OCI-LY3 (cell line): ENCODE data around the gene PLEKHA4.

Source experiments
- EZH2phosphoT487 ChIP-seq: fragments of 200-600 bp; shearing (Covaris generic); IDR thresholded peaks from 2 replicates; pipeline ENCODE4 v1.6.1; 2018; ENCODE audit warnings: antibody characterized with exemption, mixed run types, low read depth
- TF ChIP-seq, protein P1 (sequence below): fragments of 200-600, 300-600 bp; sonication (generic); IDR thresholded peaks from 2 replicates; pipeline ENCODE4 v1.5.1; 2014; ENCODE audit warnings: antibody characterized with exemption, low read length, low read depth

DNA sequence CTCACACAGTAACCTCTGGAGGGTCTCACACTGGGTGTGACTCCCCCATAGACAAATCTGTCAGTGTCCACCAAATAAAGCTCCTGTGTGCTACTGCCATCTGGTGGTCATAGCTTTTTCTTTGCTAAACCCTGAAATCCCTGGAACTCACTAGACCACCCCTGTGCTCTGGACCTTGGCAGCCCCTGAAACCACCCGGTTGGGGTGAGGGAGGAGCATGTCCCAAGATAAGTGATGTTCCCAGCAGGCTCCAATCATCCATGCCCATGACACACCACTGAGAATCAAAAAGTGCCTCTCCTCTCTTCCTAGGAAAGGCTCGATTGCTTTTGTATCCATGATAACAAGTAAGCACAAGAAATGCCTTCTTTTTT is 25.6 kb downstream of the PLEKHA4 start:
- TF ChIP-seq, protein P1, sequence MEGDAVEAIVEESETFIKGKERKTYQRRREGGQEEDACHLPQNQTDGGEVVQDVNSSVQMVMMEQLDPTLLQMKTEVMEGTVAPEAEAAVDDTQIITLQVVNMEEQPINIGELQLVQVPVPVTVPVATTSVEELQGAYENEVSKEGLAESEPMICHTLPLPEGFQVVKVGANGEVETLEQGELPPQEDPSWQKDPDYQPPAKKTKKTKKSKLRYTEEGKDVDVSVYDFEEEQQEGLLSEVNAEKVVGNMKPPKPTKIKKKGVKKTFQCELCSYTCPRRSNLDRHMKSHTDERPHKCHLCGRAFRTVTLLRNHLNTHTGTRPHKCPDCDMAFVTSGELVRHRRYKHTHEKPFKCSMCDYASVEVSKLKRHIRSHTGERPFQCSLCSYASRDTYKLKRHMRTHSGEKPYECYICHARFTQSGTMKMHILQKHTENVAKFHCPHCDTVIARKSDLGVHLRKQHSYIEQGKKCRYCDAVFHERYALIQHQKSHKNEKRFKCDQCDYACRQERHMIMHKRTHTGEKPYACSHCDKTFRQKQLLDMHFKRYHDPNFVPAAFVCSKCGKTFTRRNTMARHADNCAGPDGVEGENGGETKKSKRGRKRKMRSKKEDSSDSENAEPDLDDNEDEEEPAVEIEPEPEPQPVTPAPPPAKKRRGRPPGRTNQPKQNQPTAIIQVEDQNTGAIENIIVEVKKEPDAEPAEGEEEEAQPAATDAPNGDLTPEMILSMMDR, result peak; percentile 92
- no peak for TF ChIP-seq EZH2phosphoT487
